Astrocyte of the cerebellum (primary cell): Measurements from ENCODE around the gene MYRF.

Experiments
- DNase-seq: peaks from one replicate; pipeline ENCODE4 v3.0.0-alpha.2; 2011; ENCODE audit warnings: low read depth
- H3K4me3 ChIP-seq: 2 replicates; pipeline ENCODE4 v1.5.1; 2011; ENCODE audit warnings: mild to moderate bottlenecking, low read depth, low read length, moderate library complexity
- CTCF ChIP-seq: IDR thresholded peaks from 2 replicates; pipeline ENCODE4 v1.5.1; 2012; ENCODE audit warnings: low read length, low read depth, moderate library complexity, mild to moderate bottlenecking; ENCODE audit errors: missing control alignments
- in situ Hi-C: cut with HindIII; loops from 2 replicates; pipeline ENCODE4 v1.10.0; 2017; ENCODE audit warnings: low sequenced_read_pairs

Gene MYRF

GRCh38 chr11:61747967-61748285 lies 4.5 kb upstream of the MYRF start:
- DNase-seq: no peak
- H3K4me3 ChIP-seq: no peak overlapping the region

GRCh38 chr11:61749591-61750217 lies 2.7 kb upstream of the MYRF start:
- no peak for DNase-seq
- in situ Hi-C loops: no loop called here
- no peak overlapping the region for H3K4me3 ChIP-seq

More at GRCh38 chr11:61747967-61748285, 4.5 kb upstream of the MYRF start:
- TF ChIP-seq CTCF: no peak
- in situ Hi-C loops: no loop called here

GRCh38 chr11:61750631-61751273 lies 1.7 kb upstream of the MYRF start:
- TF ChIP-seq CTCF: no peak
- in situ Hi-C loops: no loop called here
- no peak for DNase-seq
- H3K4me3 ChIP-seq: no peak overlapping the region

More at GRCh38 chr11:61749591-61750217, 2.7 kb upstream of the MYRF start:
- no peak for TF ChIP-seq CTCF

GRCh38 chr11:61751384-61751783 lies 1.1 kb upstream of the MYRF start:
- in situ Hi-C loops: no loop called here
- H3K4me3 ChIP-seq: no peak overlapping the region
- no peak for TF ChIP-seq CTCF
- no peak for DNase-seq

- in situ Hi-C loops: no loop called here
- DNase-seq: no peak
- TF ChIP-seq CTCF: no peak
- H3K4me3 ChIP-seq: peak overlapping the region; percentile 42
Measured at GRCh38 chr11:61752925-61753521, 587 bp downstream of the MYRF start.

GRCh38 chr11:61753672-61754071 lies 1.2 kb downstream of the MYRF start:
- TF ChIP-seq CTCF: no peak
- H3K4me3 ChIP-seq: no peak overlapping the region
- no peak for DNase-seq
- in situ Hi-C loops: no loop called here
